H1 (cell line): Measurements from ENCODE around the gene ZNF831. TPM values are rescaled to one million over a fixed set of nuclear protein-coding genes. Genes with fewer than 3 reads are reported as not detected.

Experiments used
- CTCF ChIA-PET: fragments of 300-600 bp; sonication (Branson Sonifier 250); formaldehyde crosslinking; loops from one replicate; lab custom pipeline; 2021; ENCODE audit not compliant: partially characterized antibody; lab: Charles Lee
- POLR2A ChIA-PET: fragments of 300-600 bp; sonication (Branson Sonifier 250); formaldehyde crosslinking; loops from one replicate; lab custom pipeline; 2021; ENCODE audit warnings: inconsistent platforms; ENCODE audit not compliant: partially characterized antibody; lab: Charles Lee
- DNase-seq, 2 experiments: peaks; one replicate each; pipeline versions ENCODE4 v3.0.0 to v3.0.0-alpha.2; 2010 to 2022; ENCODE audit warnings: low spot score in 2 of 2, low read depth in 1 of 2, mixed read lengths in 1 of 2
- FAIRE-seq: peaks from 2 replicates; lab custom pipeline; 2011; peaks lifted over from hg19 to GRCh38; lab: Jason Lieb, UNC
- H2AFZ ChIP-seq: 2 replicates; pipeline ENCODE4 v1.8.1; 2012; ENCODE audit warnings: low read length, inconsistent platforms
- H2AK5ac ChIP-seq: 2 replicates; pipeline ENCODE4 v1.6.1; 2013; ENCODE audit warnings: low read depth, low read length
- H2BK120ac ChIP-seq: replicated peaks from 2 replicates; pipeline ENCODE3; 2013; ENCODE audit warnings: low read depth, low read length, inconsistent platforms
- H2BK12ac ChIP-seq: 2 replicates; pipeline ENCODE4 v1.6.1; 2013; ENCODE audit warnings: low read depth, low read length
- H2BK15ac ChIP-seq: 2 replicates; pipeline ENCODE4 v1.6.1; 2013; ENCODE audit warnings: low read length
- H2BK20ac ChIP-seq: 2 replicates; pipeline ENCODE4 v1.6.1; 2013; ENCODE audit warnings: low read length
- H2BK5ac ChIP-seq: 2 replicates; pipeline ENCODE4 v1.6.1; 2013; ENCODE audit warnings: low read depth, low read length
- H3K14ac ChIP-seq: 2 replicates; pipeline ENCODE4 v1.6.1; 2013; ENCODE audit warnings: inconsistent platforms; ENCODE audit not compliant: insufficient read length
- H3K18ac ChIP-seq: 2 replicates; pipeline ENCODE4 v1.6.1; 2013; ENCODE audit warnings: low read length; ENCODE audit errors: extremely low read depth
- H3K23ac ChIP-seq: 2 replicates; pipeline ENCODE4 v1.6.1; 2013; ENCODE audit warnings: inconsistent platforms; ENCODE audit not compliant: insufficient read length
- H3K23me2 ChIP-seq: 2 replicates; pipeline ENCODE4 v1.6.1; 2013; ENCODE audit warnings: low read depth, low read length
- H3K27ac ChIP-seq: 2 replicates; pipeline ENCODE4 v1.6.1; 2011; ENCODE audit warnings: low read depth, low read length, inconsistent platforms
- H3K27me3 ChIP-seq, 4 experiments: replicated peaks in 1 of 4; 1 replicate in 1 of 4; 2 replicates in 3 of 4; pipeline versions ENCODE4 v1.6.1 to v1.8.1; 2011 to 2013; ENCODE audit warnings: low read length in 3 of 4, mild to moderate bottlenecking in 3 of 4, inconsistent platforms in 2 of 4, mixed read lengths in 2 of 4, moderate library complexity in 1 of 4; ENCODE audit not compliant: control insufficient read depth in 3 of 4, insufficient read depth in 3 of 4; ENCODE audit errors: extremely low read depth in 1 of 4
- H3K36me3 ChIP-seq, 4 experiments: 2 replicates each; pipeline versions ENCODE4 v1.6.1 to v1.8.1; 2011 to 2013; ENCODE audit warnings: mild to moderate bottlenecking in 4 of 4, low read length in 3 of 4, moderate library complexity in 2 of 4, control low read depth in 1 of 4, inconsistent platforms in 1 of 4; ENCODE audit not compliant: insufficient read depth in 4 of 4, control insufficient read depth in 2 of 4
- H3K4ac ChIP-seq: replicated peaks from 2 replicates; pipeline ENCODE3; 2013; ENCODE audit warnings: low read length, low read depth, mixed read lengths, inconsistent platforms; ENCODE audit not compliant: insufficient read length
- H3K4me1 ChIP-seq, 4 experiments: replicated peaks in 1 of 4; 1 replicate in 1 of 4; 2 replicates in 3 of 4; pipeline versions ENCODE4 v1.6.1 to v1.8.1; 2011 to 2013; ENCODE audit warnings: low read length in 3 of 4, inconsistent platforms in 2 of 4, mixed read lengths in 1 of 4; ENCODE audit not compliant: insufficient read depth in 4 of 4, control insufficient read depth in 3 of 4
- H3K4me2 ChIP-seq, 2 experiments: 2 replicates each; pipeline versions ENCODE4 v1.6.1 to v1.8.1; 2011 to 2013; ENCODE audit warnings: low read depth in 2 of 2, low read length in 2 of 2, control low read depth in 1 of 2, inconsistent platforms in 1 of 2, mild to moderate bottlenecking in 1 of 2; ENCODE audit not compliant: insufficient read depth in 1 of 2
- H3K4me3 ChIP-seq, 4 experiments: fragments of 200-600, 300-600 bp in 1 of 4; sonication (generic), shearing (Covaris generic), sonication (Bioruptor Twin) in 1 of 4; 2 replicates each; pipeline versions ENCODE4 v1.5.1 to v1.8.1; 2011 to 2016; ENCODE audit warnings: low read length in 4 of 4, low read depth in 3 of 4, control low read depth in 2 of 4, inconsistent platforms in 2 of 4, mild to moderate bottlenecking in 2 of 4, mixed read lengths in 1 of 4, moderate library complexity in 1 of 4; ENCODE audit not compliant: insufficient read depth in 2 of 4; ENCODE audit errors: extremely low read depth in 1 of 4
- H3K56ac ChIP-seq: replicated peaks from 2 replicates; pipeline ENCODE3; 2013; ENCODE audit warnings: low read depth, mild to moderate bottlenecking, mixed read lengths, low read length, inconsistent platforms; ENCODE audit not compliant: insufficient read length
- H3K79me1 ChIP-seq: 2 replicates; pipeline ENCODE4 v1.6.1; 2013; ENCODE audit warnings: low read depth, low read length, control low read depth
- H3K79me2 ChIP-seq, 2 experiments: 2 replicates each; pipeline versions ENCODE4 v1.6.1 to v1.8.1; 2012 to 2013; ENCODE audit warnings: low read length in 2 of 2, mild to moderate bottlenecking in 2 of 2, inconsistent platforms in 1 of 2; ENCODE audit not compliant: insufficient read depth in 2 of 2, control insufficient read depth in 1 of 2
- H3K9ac ChIP-seq, 4 experiments: replicated peaks in 1 of 4; 1 replicate in 1 of 4; 2 replicates in 3 of 4; pipeline versions ENCODE4 v1.6.1 to v1.8.1; 2011 to 2013; ENCODE audit warnings: low read depth in 3 of 4, low read length in 3 of 4, control low read depth in 2 of 4, mild to moderate bottlenecking in 2 of 4, moderate library complexity in 2 of 4, inconsistent platforms in 1 of 4; ENCODE audit errors: extremely low read depth in 1 of 4
- H3K9me3 ChIP-seq, 2 experiments: 2 replicates each; pipeline versions ENCODE4 v1.6.1 to v1.8.1; 2012 to 2013; ENCODE audit warnings: mild to moderate bottlenecking in 2 of 2, moderate library complexity in 2 of 2, control low read depth in 1 of 2, inconsistent platforms in 1 of 2, low read depth in 1 of 2, low read length in 1 of 2, mixed read lengths in 1 of 2; ENCODE audit not compliant: insufficient read depth in 2 of 2
- H4K20me1 ChIP-seq, 2 experiments: replicated peaks in 1 of 2; 2 replicates each; pipeline versions ENCODE3 to v1.8.1; 2011 to 2013; ENCODE audit warnings: inconsistent platforms in 2 of 2, low read length in 2 of 2, mild to moderate bottlenecking in 1 of 2; ENCODE audit not compliant: insufficient read depth in 2 of 2, control insufficient read depth in 1 of 2
- H4K5ac ChIP-seq: 2 replicates; pipeline ENCODE4 v1.6.1; 2013; ENCODE audit warnings: low read length, low read depth, mixed read lengths, inconsistent platforms; ENCODE audit not compliant: insufficient read length
- H4K8ac ChIP-seq: 2 replicates; pipeline ENCODE4 v1.8.0; 2013; ENCODE audit warnings: mild to moderate bottlenecking, moderate library complexity, low read length, inconsistent platforms; ENCODE audit not compliant: insufficient read depth; ENCODE audit errors: extremely low read depth
- H4K91ac ChIP-seq: replicated peaks from 2 replicates; pipeline ENCODE3; 2013; ENCODE audit warnings: low read length, mixed read lengths, inconsistent platforms; ENCODE audit not compliant: insufficient read length
- CBX5 ChIP-seq: fragments of 300-800, 300-1000 bp; sonication (generic); IDR thresholded peaks from 2 replicates; pipeline ENCODE4 v1.7.1; 2016; ENCODE audit warnings: antibody characterized with exemption, low read length, low read depth
- CTCF ChIP-seq, 3 experiments: IDR thresholded peaks; 1 replicate in 2 of 3; 2 replicates in 1 of 3; pipeline versions ENCODE4 v1.5.1 to v1.6.1; 2011; ENCODE audit warnings: low read length in 3 of 3, mild to moderate bottlenecking in 3 of 3, inconsistent platforms in 2 of 3, low read depth in 1 of 3, moderate library complexity in 1 of 3; ENCODE audit not compliant: insufficient read depth in 1 of 3; ENCODE audit errors: control extremely low read depth in 1 of 3
- EP300 ChIP-seq, 2 experiments: IDR thresholded peaks; 1 replicate in 1 of 2; 2 replicates in 1 of 2; pipeline ENCODE4 v1.6.1; 2011 to 2012; ENCODE audit warnings: low read depth in 2 of 2, low read length in 2 of 2, mild to moderate bottlenecking in 2 of 2, borderline replicate concordance in 1 of 2, inconsistent platforms in 1 of 2, moderate library complexity in 1 of 2
- POLR2A ChIP-seq, 2 experiments: IDR thresholded peaks; 1 replicate in 1 of 2; 2 replicates in 1 of 2; pipeline ENCODE4 v1.6.1; 2011; ENCODE audit warnings: low read depth in 2 of 2, low read length in 2 of 2, mild to moderate bottlenecking in 2 of 2; ENCODE audit errors: control extremely low read depth in 1 of 2
- RNF2 ChIP-seq: fragments of 200-900, 300-1000 bp; sonication (generic); IDR thresholded peaks from 2 replicates; pipeline ENCODE4 v1.7.1; 2016; ENCODE audit warnings: borderline replicate concordance, low read depth, mild to moderate bottlenecking, antibody characterized with exemption, low read length; ENCODE audit not compliant: poor library complexity, severe bottlenecking; ENCODE audit errors: missing control alignments
- SIX5 ChIP-seq: IDR thresholded peaks from 2 replicates; pipeline ENCODE4 v1.6.1; 2011; ENCODE audit warnings: mild to moderate bottlenecking, low read depth, low read length
- USF2 ChIP-seq: IDR thresholded peaks from 2 replicates; pipeline ENCODE4 v1.6.1; 2011; ENCODE audit warnings: low read length, improper control_type of control experiment
- WGBS, 2 experiments: shearing (Covaris generic) in 1 of 2; methylation state at CpG; one replicate each; pipeline versions ENCODE4 v1.1.6 to v1.1.7; 2013 to 2015; ENCODE audit warnings: low lambda C conversion rate in 2 of 2, mixed read lengths in 2 of 2, inconsistent platforms in 1 of 2, low coverage in 1 of 2, missing lambda C conversion rate in 1 of 2; ENCODE audit not compliant: insufficient replicate concordance in 2 of 2, insufficient coverage in 1 of 2, insufficient read length in 1 of 2; ENCODE audit errors: extremely low coverage in 1 of 2, missing lambda C conversion rate in 1 of 2; 5-methylcytosine and 5-hydroxymethylcytosine counted together
- polyA plus RNA-seq, 7 experiments: library from polyadenylated mRNA; depleted of rRNA in 3 of 7; stranded (reverse) in 5 of 7; unstranded in 2 of 7; fragments of >200 nt in 5 of 7; fragments of 200-250 nt in 2 of 7; gene quantifications; 1 replicate in 5 of 7; 2 replicates in 1 of 7; 4 replicates in 1 of 7; pipeline versions ENCODE4 v1.2.1 to v1.2.3, GENCODE V29; 2011 to 2013; ENCODE audit warnings: missing spikeins in 2 of 7, mixed read lengths in 2 of 7
- total RNA-seq: library from RNA; stranded (reverse); fragmentation: NEBNext Ultra II Directional; extraction: Animal tissue kit (Norgen Biotek cat#: 25700); gene quantifications from 2 replicates; pipeline ENCODE4 v1.2.1, GENCODE V29; 2021

The ZNF831 gene
- total and polyA plus RNA-seq, 2 of the 8 experiments (the other 6 are each of a cell fraction or from before 2014, with no cell fraction given): not detected

GRCh38 chr20:59151820-59152219 is 11.8 kb upstream of the ZNF831 start:
- Histone ChIP-seq H2BK20ac (no peak overlapping the region), H3K9ac (no peak overlapping the region), H4K20me1 (no peaks in the 10 kb centered on the region), H3K27me3 (no peaks in the 10 kb centered on the region), H2AK5ac (no peak overlapping the region), H3K23me2 (no peaks in the 10 kb centered on the region), H3K4me3 (no peak overlapping the region), H2BK15ac (no peak overlapping the region), H3K18ac (no peak overlapping the region), H3K14ac (no peak overlapping the region), H2AFZ (no peak overlapping the region), H3K36me3 (no peaks in the 10 kb centered on the region), H3K56ac (no peak overlapping the region), H4K5ac (no peak overlapping the region), H4K8ac (no peak overlapping the region), H3K27ac (no peak overlapping the region), H3K4me2 (no peak overlapping the region), H3K79me1 (no peaks in the 10 kb centered on the region), H3K79me2 (no peaks in the 10 kb centered on the region), H2BK5ac (no peak overlapping the region), H3K23ac (no peak overlapping the region), H3K4me1 (no peaks in the 10 kb centered on the region), H3K4ac (no peak overlapping the region), H2BK12ac (no peak overlapping the region), H2BK120ac (no peak overlapping the region), H3K9me3 (no peaks in the 10 kb centered on the region), H4K91ac (no peak overlapping the region)
- FAIRE-seq (no peak), DNase-seq (no peak)
- POLR2A ChIA-PET: no interaction called here
- CTCF ChIA-PET: interaction anchor here (1.1 kb wide), 1 partner anchor 64 kb away, joined by 4 read pairs; no protein-coding TSS in a partner anchor
- TF ChIP-seq CTCF (IDR thresholded peaks at IDR 0.05; ENCODE audit: control extremely low read depth in 1 of 3, insufficient read depth in 1 of 3, low read depth in 1 of 3, low read length in 3 of 3) (no peak), USF2 (no peak), POLR2A (IDR thresholded peaks at IDR 0.05; ENCODE audit: control extremely low read depth in 1 of 2, low read depth in 2 of 2, low read length in 2 of 2) (no peak), SIX5 (no peak), EP300 (IDR thresholded peaks at IDR 0.05; ENCODE audit: borderline replicate concordance in 1 of 2, low read depth in 2 of 2, low read length in 2 of 2) (no peak), CBX5 (no peak), RNF2 (no peak)
- WGBS, 2 experiments: 92% methylated on average over 5 of the region's 5 CpGs; no CpG with 5 or more reads in 1 of the 2 experiments
